Measurements from ENCODE around the gene CD302.

GRCh38 chr2:159804941-159805340 lies 6.9 kb upstream of the CD302 start:
- TF ChIP-seq EZH2 (IDR thresholded peaks at IDR 0.05; ENCODE audit: low read length): no peak
- TF ChIP-seq, protein P1, sequence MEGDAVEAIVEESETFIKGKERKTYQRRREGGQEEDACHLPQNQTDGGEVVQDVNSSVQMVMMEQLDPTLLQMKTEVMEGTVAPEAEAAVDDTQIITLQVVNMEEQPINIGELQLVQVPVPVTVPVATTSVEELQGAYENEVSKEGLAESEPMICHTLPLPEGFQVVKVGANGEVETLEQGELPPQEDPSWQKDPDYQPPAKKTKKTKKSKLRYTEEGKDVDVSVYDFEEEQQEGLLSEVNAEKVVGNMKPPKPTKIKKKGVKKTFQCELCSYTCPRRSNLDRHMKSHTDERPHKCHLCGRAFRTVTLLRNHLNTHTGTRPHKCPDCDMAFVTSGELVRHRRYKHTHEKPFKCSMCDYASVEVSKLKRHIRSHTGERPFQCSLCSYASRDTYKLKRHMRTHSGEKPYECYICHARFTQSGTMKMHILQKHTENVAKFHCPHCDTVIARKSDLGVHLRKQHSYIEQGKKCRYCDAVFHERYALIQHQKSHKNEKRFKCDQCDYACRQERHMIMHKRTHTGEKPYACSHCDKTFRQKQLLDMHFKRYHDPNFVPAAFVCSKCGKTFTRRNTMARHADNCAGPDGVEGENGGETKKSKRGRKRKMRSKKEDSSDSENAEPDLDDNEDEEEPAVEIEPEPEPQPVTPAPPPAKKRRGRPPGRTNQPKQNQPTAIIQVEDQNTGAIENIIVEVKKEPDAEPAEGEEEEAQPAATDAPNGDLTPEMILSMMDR (optimal IDR thresholded peaks at IDR 0.05 in 1 of 3, IDR thresholded peaks at IDR 0.05 in 1 of 3, conservative IDR thresholded peaks at IDR 0.05 in 1 of 3; ENCODE audit: extremely low read depth in 1 of 3, insufficient read depth in 2 of 3, low read length in 3 of 3): no peak
